Measurements from ENCODE around the gene TMCO4. TPM values are rescaled to one million over a fixed set of nuclear protein-coding genes. Genes with fewer than 3 reads are reported as not detected.
"Not testable (repeated sequence)": the region's sequence is repeated elsewhere in the genome, so short reads cannot be mapped to it uniquely, and the experiment has no call there.

The TMCO4 gene
- total RNA-seq, 1 donor from 2014 or later, result 5.7 TPM

DNA sequence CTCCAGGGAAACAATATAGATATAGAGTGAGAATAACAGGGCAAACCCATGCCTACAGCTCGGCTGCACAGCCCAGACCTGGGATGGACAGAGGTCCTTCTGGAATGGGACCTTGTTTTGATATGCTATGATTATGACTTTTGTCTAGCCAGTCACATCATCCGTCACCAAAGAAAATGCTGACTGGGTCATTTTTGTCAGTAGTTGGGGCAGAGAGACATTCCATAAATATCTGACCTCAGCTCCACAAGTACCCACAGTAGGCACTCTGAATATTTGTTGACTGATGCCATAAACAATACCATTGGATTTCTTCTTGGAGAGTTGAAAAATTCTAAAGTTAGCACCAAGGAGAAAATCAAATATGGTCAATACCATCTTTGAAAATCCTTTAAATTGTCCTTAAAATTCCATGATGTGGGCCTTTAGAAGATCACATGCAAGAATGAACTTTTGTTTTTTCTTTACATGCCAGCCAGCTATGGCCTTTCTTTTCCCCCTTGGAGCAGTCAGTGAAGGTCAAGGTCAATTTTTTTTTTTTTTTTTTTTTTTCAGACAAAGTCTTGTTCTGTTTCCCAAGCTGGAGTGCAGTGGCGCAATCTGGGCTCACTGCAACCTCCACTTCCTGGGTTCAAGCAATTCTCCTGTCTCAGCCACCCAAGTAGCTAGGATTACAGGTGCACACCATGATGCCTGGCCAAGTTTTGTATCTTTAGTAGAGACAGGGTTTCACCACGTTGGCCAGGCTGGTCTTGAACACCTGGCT lies 7.3 kb downstream of the TMCO4 start:
- no peak for DNase-seq (ENCODE audit: low spot score in 2 of 2)
- no peaks in the 10 kb centered on the region for H3K9me3 ChIP-seq
- TF ChIP-seq, protein P1, sequence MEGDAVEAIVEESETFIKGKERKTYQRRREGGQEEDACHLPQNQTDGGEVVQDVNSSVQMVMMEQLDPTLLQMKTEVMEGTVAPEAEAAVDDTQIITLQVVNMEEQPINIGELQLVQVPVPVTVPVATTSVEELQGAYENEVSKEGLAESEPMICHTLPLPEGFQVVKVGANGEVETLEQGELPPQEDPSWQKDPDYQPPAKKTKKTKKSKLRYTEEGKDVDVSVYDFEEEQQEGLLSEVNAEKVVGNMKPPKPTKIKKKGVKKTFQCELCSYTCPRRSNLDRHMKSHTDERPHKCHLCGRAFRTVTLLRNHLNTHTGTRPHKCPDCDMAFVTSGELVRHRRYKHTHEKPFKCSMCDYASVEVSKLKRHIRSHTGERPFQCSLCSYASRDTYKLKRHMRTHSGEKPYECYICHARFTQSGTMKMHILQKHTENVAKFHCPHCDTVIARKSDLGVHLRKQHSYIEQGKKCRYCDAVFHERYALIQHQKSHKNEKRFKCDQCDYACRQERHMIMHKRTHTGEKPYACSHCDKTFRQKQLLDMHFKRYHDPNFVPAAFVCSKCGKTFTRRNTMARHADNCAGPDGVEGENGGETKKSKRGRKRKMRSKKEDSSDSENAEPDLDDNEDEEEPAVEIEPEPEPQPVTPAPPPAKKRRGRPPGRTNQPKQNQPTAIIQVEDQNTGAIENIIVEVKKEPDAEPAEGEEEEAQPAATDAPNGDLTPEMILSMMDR (IDR thresholded peaks at IDR 0.05), result no peak
- no peak overlapping the region for H3K27ac ChIP-seq
- no peaks in the 10 kb centered on the region for H3K27me3 ChIP-seq
- no peak overlapping the region for H3K4me3 ChIP-seq
- no peaks in the 10 kb centered on the region for H3K4me1 ChIP-seq
- intact Hi-C loops (cut with DNase I), result no loop called here
- H3K36me3 ChIP-seq, result peaks cover 6 to 26% of the 10 kb centered on the region in 2 donors

GRCh38 chr1:19790061-19790975 lies 9.4 kb downstream of the TMCO4 start:
- intact Hi-C loops (cut with DNase I); DNase-seq (ENCODE audit: low spot score in 2 of 2); H3K27ac ChIP-seq; H3K4me1 ChIP-seq; H3K9me3 ChIP-seq; H3K4me3 ChIP-seq; H3K27me3 ChIP-seq: not testable (repeated sequence)
- peaks cover 16 to 44% of the 10 kb centered on the region in 2 donors for H3K36me3 ChIP-seq

DNA sequence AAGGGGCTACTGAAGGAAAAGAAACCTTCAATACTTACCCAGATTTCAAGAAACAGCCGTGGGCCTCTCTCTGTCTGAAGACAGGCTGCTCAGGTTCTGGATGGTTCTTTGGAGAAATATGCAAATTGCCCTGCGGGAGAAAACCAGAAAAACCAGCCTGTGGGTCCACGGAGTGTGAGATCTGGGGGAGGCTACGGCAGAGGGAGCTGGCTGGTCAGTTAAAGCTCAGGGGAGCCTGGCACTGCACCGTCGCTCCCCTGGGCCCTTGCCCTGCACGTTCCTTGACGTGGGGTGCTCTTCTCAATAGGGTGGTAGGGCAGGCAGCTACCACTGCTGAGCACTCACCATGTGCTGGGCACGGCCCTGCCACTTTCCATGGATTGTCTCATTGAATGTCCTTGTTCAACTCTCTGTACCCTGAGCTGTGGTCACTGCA lies 12.7 kb downstream of the TMCO4 start:
- Histone ChIP-seq H3K27ac (no peak overlapping the region), H3K36me3 (peaks cover 23 to 48% of the 10 kb centered on the region in 2 donors), H3K4me1 (no peaks in the 10 kb centered on the region), H3K4me3 (no peak overlapping the region), H3K27me3 (no peaks in the 10 kb centered on the region), H3K9me3 (no peaks in the 10 kb centered on the region)
- intact Hi-C loops (cut with DNase I), result no loop called here
- TF ChIP-seq, protein P1 (IDR thresholded peaks at IDR 0.05), result no peak
- DNase-seq (ENCODE audit: low spot score in 2 of 2), result no peak

DNA sequence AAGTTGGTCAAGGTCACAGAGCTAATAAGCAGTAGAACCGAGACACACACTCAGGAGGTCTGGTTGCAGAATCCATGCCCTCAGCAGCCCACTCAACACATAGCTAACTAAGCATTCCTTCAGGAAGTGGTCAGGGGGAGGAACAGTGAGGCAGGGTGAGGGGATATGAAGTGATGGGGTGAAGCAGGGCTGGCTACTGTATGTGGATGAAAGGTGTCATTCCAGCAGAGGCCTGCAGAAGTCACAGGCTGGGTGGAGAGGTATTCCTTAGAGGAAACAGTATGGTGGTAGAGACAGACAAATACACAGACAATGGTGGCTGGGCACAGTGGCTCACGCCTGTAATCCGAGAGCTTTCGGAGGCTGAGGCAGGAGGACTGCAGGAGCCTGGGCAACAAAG lies 14.1 kb downstream of the TMCO4 start:
- Histone ChIP-seq H3K4me1 (no peaks in the 10 kb centered on the region), H3K27ac (no peak overlapping the region), H3K9me3 (no peaks in the 10 kb centered on the region), H3K27me3 (no peaks in the 10 kb centered on the region), H3K4me3 (no peak overlapping the region), H3K36me3 (peaks cover 17 to 34% of the 10 kb centered on the region in 2 donors)
- DNase-seq (ENCODE audit: low spot score in 2 of 2), result no peak
- intact Hi-C loops (cut with DNase I), result no loop called here
- TF ChIP-seq, protein P1 (IDR thresholded peaks at IDR 0.05), result no peak

GRCh38 chr1:19780267-19780877 lies 19.3 kb downstream of the TMCO4 start:
- H3K36me3 ChIP-seq, result peaks cover 32 to 62% of the 10 kb centered on the region in 2 donors
- H3K9me3 ChIP-seq, result no peaks in the 10 kb centered on the region
- H3K27ac ChIP-seq, result no peak overlapping the region
- no peaks in the 10 kb centered on the region for H3K4me1 ChIP-seq
- intact Hi-C loops (cut with DNase I), result no loop called here
- H3K27me3 ChIP-seq, result no peaks in the 10 kb centered on the region
- no peak overlapping the region for H3K4me3 ChIP-seq
- DNase-seq (ENCODE audit: low spot score in 2 of 2), result no peak
- TF ChIP-seq, protein P1 (IDR thresholded peaks at IDR 0.05), result no peak

Data from ascending aorta (tissue), 2 donors.